ENCODE measurements around the gene LRRK2.

DNA sequence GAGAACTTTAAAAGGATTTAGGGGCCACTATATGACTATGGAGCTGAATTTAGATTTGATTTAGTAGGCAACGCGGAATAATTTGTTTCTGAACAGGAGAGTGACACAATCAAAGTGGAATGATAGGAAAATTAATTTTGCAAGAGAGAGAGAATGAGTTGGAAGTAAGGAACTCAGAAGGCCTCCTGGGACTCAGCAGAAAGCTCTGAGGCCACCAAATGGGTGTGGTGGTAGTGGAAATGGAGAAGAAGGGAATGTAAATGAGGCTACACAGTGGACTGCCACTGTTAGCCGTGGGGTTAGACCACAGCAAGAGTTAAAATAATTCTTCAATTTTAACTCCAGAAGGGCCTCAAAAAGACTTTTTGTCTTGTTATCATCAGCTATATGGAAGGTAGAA, 102.7 kb downstream of the LRRK2 start:
- TF ChIP-seq, protein P1, sequence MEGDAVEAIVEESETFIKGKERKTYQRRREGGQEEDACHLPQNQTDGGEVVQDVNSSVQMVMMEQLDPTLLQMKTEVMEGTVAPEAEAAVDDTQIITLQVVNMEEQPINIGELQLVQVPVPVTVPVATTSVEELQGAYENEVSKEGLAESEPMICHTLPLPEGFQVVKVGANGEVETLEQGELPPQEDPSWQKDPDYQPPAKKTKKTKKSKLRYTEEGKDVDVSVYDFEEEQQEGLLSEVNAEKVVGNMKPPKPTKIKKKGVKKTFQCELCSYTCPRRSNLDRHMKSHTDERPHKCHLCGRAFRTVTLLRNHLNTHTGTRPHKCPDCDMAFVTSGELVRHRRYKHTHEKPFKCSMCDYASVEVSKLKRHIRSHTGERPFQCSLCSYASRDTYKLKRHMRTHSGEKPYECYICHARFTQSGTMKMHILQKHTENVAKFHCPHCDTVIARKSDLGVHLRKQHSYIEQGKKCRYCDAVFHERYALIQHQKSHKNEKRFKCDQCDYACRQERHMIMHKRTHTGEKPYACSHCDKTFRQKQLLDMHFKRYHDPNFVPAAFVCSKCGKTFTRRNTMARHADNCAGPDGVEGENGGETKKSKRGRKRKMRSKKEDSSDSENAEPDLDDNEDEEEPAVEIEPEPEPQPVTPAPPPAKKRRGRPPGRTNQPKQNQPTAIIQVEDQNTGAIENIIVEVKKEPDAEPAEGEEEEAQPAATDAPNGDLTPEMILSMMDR (conservative IDR thresholded peaks at IDR 0.05; ENCODE audit: low read length): no peak
- no peak for TF ChIP-seq EZH2phosphoT487 (IDR thresholded peaks at IDR 0.05; ENCODE audit: borderline replicate concordance)
